GM10266 (cell line): ENCODE measurements around the gene ANKS3.

Source experiments
- DNase-seq: peaks from one replicate; pipeline ENCODE4 v3.0.0; 2012; ENCODE audit errors: extremely low spot score
- TF ChIP-seq, protein P1 (sequence below): IDR thresholded peaks from 2 replicates; pipeline ENCODE4 v1.5.1; 2012; ENCODE audit warnings: mild to moderate bottlenecking, low read depth; ENCODE audit not compliant: control insufficient read depth, insufficient read depth; ENCODE audit errors: missing control alignments

Gene ANKS3

DNA sequence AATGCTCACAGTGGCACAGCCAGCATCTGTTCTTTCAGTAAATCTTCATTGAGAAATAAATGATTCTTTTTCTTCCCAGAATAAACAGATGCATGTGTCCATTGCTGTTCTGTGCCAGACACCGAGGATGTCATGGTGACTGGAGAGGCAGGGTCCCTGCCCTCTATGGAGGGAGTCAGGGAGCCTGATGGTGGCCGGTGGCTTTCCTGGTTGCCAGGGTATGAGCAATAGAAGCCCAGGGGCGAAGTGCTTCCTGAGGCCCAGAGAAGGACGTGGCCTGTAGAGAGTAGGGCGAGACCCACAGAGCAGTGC, 70.7 kb downstream of the ANKS3 start:
- DNase-seq = no peak
- TF ChIP-seq, protein P1, sequence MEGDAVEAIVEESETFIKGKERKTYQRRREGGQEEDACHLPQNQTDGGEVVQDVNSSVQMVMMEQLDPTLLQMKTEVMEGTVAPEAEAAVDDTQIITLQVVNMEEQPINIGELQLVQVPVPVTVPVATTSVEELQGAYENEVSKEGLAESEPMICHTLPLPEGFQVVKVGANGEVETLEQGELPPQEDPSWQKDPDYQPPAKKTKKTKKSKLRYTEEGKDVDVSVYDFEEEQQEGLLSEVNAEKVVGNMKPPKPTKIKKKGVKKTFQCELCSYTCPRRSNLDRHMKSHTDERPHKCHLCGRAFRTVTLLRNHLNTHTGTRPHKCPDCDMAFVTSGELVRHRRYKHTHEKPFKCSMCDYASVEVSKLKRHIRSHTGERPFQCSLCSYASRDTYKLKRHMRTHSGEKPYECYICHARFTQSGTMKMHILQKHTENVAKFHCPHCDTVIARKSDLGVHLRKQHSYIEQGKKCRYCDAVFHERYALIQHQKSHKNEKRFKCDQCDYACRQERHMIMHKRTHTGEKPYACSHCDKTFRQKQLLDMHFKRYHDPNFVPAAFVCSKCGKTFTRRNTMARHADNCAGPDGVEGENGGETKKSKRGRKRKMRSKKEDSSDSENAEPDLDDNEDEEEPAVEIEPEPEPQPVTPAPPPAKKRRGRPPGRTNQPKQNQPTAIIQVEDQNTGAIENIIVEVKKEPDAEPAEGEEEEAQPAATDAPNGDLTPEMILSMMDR = no peak

DNA sequence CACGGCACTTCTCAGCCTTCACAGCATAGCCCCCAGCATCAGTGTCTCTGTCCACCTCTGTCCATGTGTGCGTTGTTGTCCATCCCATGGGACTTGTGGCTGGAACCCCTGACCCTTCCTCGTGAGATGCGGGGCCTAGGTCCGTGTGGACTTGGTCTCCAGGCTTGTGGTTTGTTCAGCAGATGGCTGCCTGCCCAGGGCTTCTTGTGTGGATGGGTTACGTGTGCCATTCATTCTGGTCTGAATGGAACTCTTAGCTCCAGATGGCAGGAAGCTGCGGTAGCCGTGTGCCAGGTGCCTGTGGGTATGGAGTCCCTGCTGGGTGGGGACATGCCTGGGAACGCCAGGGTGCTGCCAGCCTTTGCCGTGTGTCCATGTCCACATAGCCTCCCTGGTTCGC, 72.4 kb downstream of the ANKS3 start:
- TF ChIP-seq, protein P1 = no peak
- no peak for DNase-seq

DNA sequence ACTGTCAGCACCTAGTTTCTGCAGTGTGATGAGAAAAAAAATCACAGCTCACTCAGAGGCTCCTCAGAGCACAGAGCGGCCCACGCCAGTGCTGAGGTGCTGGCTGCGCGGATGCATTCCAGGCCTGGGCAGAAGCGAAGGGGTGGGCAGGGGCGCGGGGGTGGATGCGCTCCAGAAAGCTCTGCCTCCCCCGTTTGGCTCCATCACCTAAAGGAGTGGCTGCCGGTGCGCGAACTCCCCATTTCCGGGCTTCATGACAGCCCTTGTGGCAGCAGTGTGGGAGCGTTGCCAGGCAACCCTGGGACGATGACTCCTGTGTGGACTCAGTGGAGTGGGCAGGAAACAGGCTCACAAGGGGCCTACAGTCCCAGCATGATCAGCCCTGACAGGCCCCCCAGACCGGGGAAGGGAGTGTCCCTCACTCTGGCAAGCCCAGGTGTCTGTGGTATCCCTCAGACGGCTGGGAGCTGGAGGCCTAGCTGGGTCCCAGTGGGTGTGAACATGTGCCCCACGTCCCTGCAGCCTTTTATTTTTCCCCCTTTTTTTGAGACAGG, 73.5 kb downstream of the ANKS3 start:
- TF ChIP-seq, protein P1 = no peak
- DNase-seq = peak; percentile 72

DNA sequence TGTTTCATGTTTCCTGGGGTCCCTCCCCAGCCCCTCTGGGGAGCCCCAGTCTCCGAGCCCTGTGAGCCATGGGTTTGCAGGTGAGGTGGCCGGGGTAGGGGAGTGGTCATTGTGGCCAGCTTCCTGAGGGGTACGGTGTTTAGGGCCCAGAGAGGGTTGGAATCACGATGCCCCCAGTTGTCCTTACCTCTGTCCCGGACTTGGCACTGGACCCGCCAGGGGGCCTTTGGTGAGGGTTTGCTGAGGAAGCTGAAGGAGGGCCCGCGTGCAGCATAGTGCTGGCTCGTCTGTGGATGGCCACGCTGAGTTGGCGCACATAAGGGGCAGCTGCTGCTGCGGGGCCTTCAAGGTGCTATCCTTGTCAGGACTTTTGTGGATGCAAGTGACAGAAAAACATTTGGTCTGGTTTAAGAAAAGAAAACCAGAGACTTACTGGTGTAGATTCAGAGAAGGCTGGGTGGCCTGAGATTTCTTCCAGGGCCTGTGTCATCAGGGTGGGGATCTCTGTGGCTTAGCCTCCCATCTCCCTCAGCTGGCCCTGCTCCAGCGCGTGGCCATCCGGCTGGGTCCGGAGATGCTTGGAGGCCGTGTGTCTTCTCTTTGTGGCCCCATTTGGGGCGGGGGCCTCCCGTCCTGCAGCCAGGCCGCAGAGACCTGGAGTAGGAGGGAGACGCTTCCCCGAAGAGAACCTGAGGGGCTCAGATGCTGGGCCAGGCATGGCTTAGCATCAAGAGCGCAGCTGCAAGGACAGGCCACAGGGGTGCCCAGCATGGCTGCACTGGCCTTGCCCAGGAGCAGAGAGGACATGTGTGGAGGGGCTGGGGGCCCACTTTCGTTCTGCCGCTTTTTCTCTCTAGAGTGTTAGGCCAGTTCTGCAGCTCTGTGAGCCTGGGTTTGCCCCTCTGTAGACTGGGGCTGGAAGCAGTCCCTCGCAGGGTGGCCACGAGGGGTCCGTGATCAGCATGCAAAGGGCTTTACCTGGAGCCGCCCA, 74.4 kb downstream of the ANKS3 start:
- TF ChIP-seq, protein P1 = no peak
- no peak for DNase-seq

DNA sequence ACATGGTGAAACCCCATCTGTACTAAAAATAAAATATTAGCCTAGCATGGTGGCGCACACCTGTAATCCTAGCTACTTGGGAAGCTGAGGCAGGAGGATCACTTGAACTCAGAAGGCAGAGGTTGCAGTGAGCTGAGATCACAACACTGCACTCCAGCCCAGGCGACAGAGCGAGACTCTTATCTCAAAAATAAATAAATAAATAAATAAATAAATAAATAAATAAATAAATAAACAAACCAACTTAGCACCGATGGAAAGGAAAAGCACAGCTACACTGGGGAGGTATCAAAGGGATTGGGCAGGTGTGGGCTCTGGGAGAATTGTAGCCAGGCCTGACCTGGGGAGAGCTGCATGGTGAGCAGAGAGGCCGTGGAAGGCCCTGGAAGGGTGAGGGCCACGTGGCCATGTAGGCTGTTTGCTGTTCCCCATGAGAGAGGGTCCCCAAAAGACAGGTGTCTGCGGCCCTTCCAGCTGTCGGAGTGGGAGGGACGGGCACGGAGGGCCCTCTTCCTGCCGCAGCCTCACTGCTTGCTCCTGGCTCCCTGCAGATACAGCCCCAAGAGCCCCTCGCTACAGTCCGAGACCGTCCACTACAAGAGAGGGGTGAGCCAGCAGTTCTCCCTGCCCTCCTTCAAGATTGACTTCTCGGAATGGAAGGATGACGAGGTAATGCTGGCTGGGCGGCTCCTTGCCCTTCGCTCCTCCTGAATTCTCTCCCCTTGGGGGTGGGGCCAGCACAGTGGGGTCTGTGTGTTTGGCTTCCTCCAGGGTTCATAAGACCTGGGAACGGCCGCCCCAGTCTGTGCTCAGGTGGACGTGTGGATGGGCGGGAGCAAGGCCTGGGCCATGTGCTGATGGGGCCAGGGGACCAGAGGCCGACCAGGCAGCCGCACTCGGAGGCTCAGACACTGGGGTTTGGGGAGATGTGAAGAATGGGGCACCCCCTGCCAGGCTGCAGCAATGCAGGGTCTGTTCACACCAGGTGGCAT, 77.1 kb downstream of the ANKS3 start:
- no peak for DNase-seq
- TF ChIP-seq, protein P1 = no peak

DNA sequence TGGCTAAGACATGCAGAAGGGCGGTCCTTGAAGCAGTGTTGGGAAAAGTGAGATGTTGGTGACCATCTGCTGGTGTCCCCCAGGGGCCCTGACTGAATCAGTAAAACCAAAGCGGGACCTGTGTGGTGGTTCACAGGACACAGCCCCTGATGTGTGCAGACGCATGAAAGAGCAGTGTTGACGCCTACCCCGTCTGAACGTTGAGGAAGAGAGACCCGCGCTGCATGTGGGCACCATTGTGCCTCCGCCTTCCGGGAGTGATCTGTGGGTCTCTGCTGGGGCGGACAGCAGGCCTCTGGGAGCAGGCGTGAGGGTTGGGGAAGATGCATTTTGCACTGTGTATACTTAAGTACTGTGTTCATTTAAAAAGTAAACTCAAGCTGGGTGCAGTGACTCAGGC, 77.8 kb downstream of the ANKS3 start:
- no peak for DNase-seq

More for the DNA sequence above, 77.8 kb downstream of the ANKS3 start:
- TF ChIP-seq, protein P1 = no peak
